HepG2 (cell line): ENCODE data around the gene SMIM29. TPM values are rescaled to one million over a fixed set of nuclear protein-coding genes. Genes with fewer than 3 reads are reported as not detected.

Experiments used
- ATAC-seq: fragments of 200-7000 bp; cut with Tn5 transposase; 3 replicates; pipeline ENCODE4 v1.9.1; 2020; ENCODE audit warnings: mild to moderate bottlenecking, moderate library complexity
- BruUV-seq: library from RNA; stranded (reverse); fragments of 400-500 nt; replicated peaks from 2 replicates; lab custom pipeline; 2021; lab: Mats Ljungman, UMichigan
- CTCF ChIA-PET: fragments of 300-600 bp; formaldehyde crosslinking; extraction: SDS; loops from one replicate; lab custom pipeline; 2021; ENCODE audit warnings: low total read pairs, inconsistent platforms, low intra/inter-chr PET ratio; lab: Yijun Ruan, JAX
- POLR2A ChIA-PET: fragments of 350-600 bp; sonication (Branson Sonifier 250); formaldehyde crosslinking; loops from one replicate; lab custom pipeline; 2020; ENCODE audit warnings: antibody characterized with exemption, inconsistent platforms; lab: Yijun Ruan, JAX
- DNase-seq: peaks from one replicate; pipeline ENCODE4 v3.0.0-alpha.2; 2015; ENCODE audit warnings: low spot score
- FAIRE-seq: peaks from 3 replicates; lab custom pipeline; 2011; peaks lifted over from hg19 to GRCh38; lab: Jason Lieb, UNC
- H2AFZ ChIP-seq: one replicate; pipeline ENCODE4 v1.6.1; 2011; ENCODE audit warnings: low read length, inconsistent platforms
- H3K27ac ChIP-seq: fragments of 300-600 bp; 3 replicates; pipeline ENCODE4 v1.8.0; 2011; ENCODE audit warnings: mixed run types, mild to moderate bottlenecking, mixed read lengths, low read length, inconsistent platforms; ENCODE audit not compliant: insufficient read depth; ENCODE audit errors: extremely low read length
- H3K27me3 ChIP-seq, 2 experiments: fragments of 200-600 bp in 1 of 2; 2 replicates in 1 of 2; 3 replicates in 1 of 2; pipeline versions ENCODE4 v1.6.0 to v1.8.0; 2011; ENCODE audit warnings: low read length in 2 of 2, mild to moderate bottlenecking in 2 of 2, moderate library complexity in 2 of 2, inconsistent platforms in 1 of 2; ENCODE audit not compliant: insufficient read depth in 2 of 2, control insufficient read depth in 1 of 2
- H3K36me3 ChIP-seq, 2 experiments: fragments of 200-600 bp in 1 of 2; replicated peaks in 1 of 2; 2 replicates in 1 of 2; 3 replicates in 1 of 2; pipeline versions ENCODE4 v1.5.1 to v1.8.0; 2011; ENCODE audit warnings: low read length in 2 of 2, inconsistent platforms in 1 of 2; ENCODE audit not compliant: insufficient read depth in 2 of 2, control insufficient read depth in 1 of 2
- H3K4me1 ChIP-seq: 2 replicates; pipeline ENCODE4 v1.5.1; 2012; ENCODE audit warnings: low read length, inconsistent platforms; ENCODE audit not compliant: insufficient read depth
- H3K4me2 ChIP-seq: 2 replicates; pipeline ENCODE4 v1.6.0; 2011; ENCODE audit warnings: low read depth, low read length, inconsistent platforms
- H3K4me3 ChIP-seq, 3 experiments: fragments of 200-600 bp in 1 of 3; sonication (generic), shearing (Covaris generic) in 1 of 3; replicated peaks in 1 of 3; 2 replicates each; pipeline ENCODE4 v1.5.1; 2011 to 2016; ENCODE audit warnings: low read length in 3 of 3, inconsistent platforms in 2 of 3, low read depth in 2 of 3, mild to moderate bottlenecking in 2 of 3, control low read depth in 1 of 3, mixed read lengths in 1 of 3; ENCODE audit not compliant: insufficient read depth in 1 of 3
- H3K79me2 ChIP-seq: one replicate; pipeline ENCODE4 v1.6.1; 2011; ENCODE audit warnings: low read length, inconsistent platforms; ENCODE audit not compliant: insufficient read depth
- H3K9ac ChIP-seq: 2 replicates; pipeline ENCODE4 v1.6.0; 2011; ENCODE audit warnings: mild to moderate bottlenecking, low read depth, low read length, inconsistent platforms; ENCODE audit not compliant: insufficient read depth
- H3K9me3 ChIP-seq: 2 replicates; pipeline ENCODE4 v1.5.1; 2012; ENCODE audit warnings: mild to moderate bottlenecking, low read length
- H4K20me1 ChIP-seq: 2 replicates; pipeline ENCODE4 v1.6.0; 2011; ENCODE audit warnings: inconsistent platforms, mild to moderate bottlenecking, low read length, moderate library complexity; ENCODE audit not compliant: insufficient read depth
- ASH2L ChIP-seq: fragments of 300-600, 200-600 bp; sonication (generic); IDR thresholded peaks from 2 replicates; pipeline ENCODE4 v1.7.0; 2017; ENCODE audit warnings: low read depth, mild to moderate bottlenecking, moderate library complexity, mixed read lengths, low read length; ENCODE audit not compliant: insufficient read length
- ATF7 ChIP-seq, 2 experiments: fragments of 450-650 bp in 1 of 2; sonication (generic) in 1 of 2; formaldehyde crosslinking in 1 of 2; IDR thresholded peaks; 2 replicates each; pipeline versions ENCODE4 v1.4.0 to v1.6.1; 2016 to 2020; ENCODE audit warnings: antibody characterized with exemption in 1 of 2, mild to moderate bottlenecking in 1 of 2, missing genetic modification reagents in 1 of 2
- CERS6 ChIP-seq: sonication (generic); formaldehyde crosslinking; IDR thresholded peaks from 2 replicates; pipeline ENCODE4 v1.5.0; 2020; ENCODE audit warnings: missing genetic modification reagents
- FOXO4 ChIP-seq: sonication (generic); formaldehyde crosslinking; conservative IDR thresholded peaks from 2 replicates; pipeline ENCODE4 v1.8.1; 2023; ENCODE audit warnings: missing genetic modification reagents
- MEIS2 ChIP-seq: sonication (generic); formaldehyde crosslinking; IDR thresholded peaks from 2 replicates; pipeline ENCODE4 v1.9.0; 2021; ENCODE audit warnings: mild to moderate bottlenecking, missing genetic modification reagents
- NAIF1 ChIP-seq: sonication (generic); formaldehyde crosslinking; IDR thresholded peaks from 2 replicates; pipeline ENCODE4 v1.5.0; 2020; ENCODE audit warnings: mild to moderate bottlenecking, missing genetic modification reagents, borderline replicate concordance
- STAT5B ChIP-seq: sonication (generic); formaldehyde crosslinking; IDR thresholded peaks from 2 replicates; pipeline ENCODE4 v1.4.0; 2020; ENCODE audit warnings: missing genetic modification reagents
- SYNCRIP ChIP-seq: fragments of 200-400 bp; formaldehyde crosslinking; IDR thresholded peaks from 2 replicates; pipeline ENCODE4 v1.6.1; 2018; ENCODE audit warnings: mild to moderate bottlenecking, low read depth, low read length; ENCODE audit not compliant: insufficient read depth
- TFAP4 ChIP-seq: sonication (generic); IDR thresholded peaks from 2 replicates; pipeline ENCODE4 v1.6.1; 2016; ENCODE audit warnings: low read depth, borderline replicate concordance
- ZBTB38 ChIP-seq: sonication (generic); formaldehyde crosslinking; IDR thresholded peaks from 2 replicates; pipeline ENCODE4 v1.5.1; 2020; ENCODE audit warnings: mild to moderate bottlenecking, missing genetic modification reagents
- ZNF501 ChIP-seq: sonication (generic); formaldehyde crosslinking; IDR thresholded peaks from 2 replicates; pipeline ENCODE4 v1.5.1; 2020; ENCODE audit warnings: mild to moderate bottlenecking, moderate library complexity, missing genetic modification reagents
- ZNF614 ChIP-seq: IDR thresholded peaks from 2 replicates; pipeline ENCODE4 v1.6.1; 2018; ENCODE audit warnings: missing biosample characterization, missing genetic modification reagents, inconsistent platforms, borderline replicate concordance
- WGBS: methylation state at CpG from one replicate; pipeline ENCODE4 v1.1.6; 2017; ENCODE audit warnings: low lambda C conversion rate; 5-methylcytosine and 5-hydroxymethylcytosine counted together
- in situ Hi-C: cut with HindIII; loops from 2 replicates; pipeline ENCODE4 v1.10.0; 2017; ENCODE audit warnings: low pct_unique_long_range_greater_than_20kb; ENCODE audit not compliant: extremely low pct_ligation_motif_present
- intact Hi-C: fragments of 100-400 bp; cut with micrococcal nuclease; formaldehyde crosslinking; loops from one replicate; pipeline ENCODE4 v1.10.0; 2022; ENCODE audit not compliant: unreplicated experiment
- polyA plus RNA-seq, 8 experiments: library from polyadenylated mRNA; depleted of rRNA in 3 of 8; stranded (reverse) in 7 of 8; unstranded in 1 of 8; fragments of >200 nt; fragmentation: Illumina TruSeq in 4 of 8; extraction: Trizol in 4 of 8; gene quantifications; 2 replicates each; pipeline versions ENCODE4 v1.2.1 to v1.2.3, GENCODE V29; 2011 to 2016; ENCODE audit warnings: low read depth in 4 of 8, missing spikeins in 1 of 8, mixed read lengths in 1 of 8; ENCODE audit not compliant: insufficient read depth in 1 of 8
- total RNA-seq, 5 experiments: library from RNA; depleted of rRNA; stranded (reverse); fragments of >200 nt; fragmentation: Illumina TruSeq; extraction: Trizol; gene quantifications; 2 replicates each; pipeline ENCODE4 v1.2.3, GENCODE V29; 2016; ENCODE audit warnings: low read depth in 1 of 5
- TF ChIP-seq, protein P1 (sequence below): sonication (generic); formaldehyde crosslinking; IDR thresholded peaks from 2 replicates; pipeline ENCODE4 v1.4.0; 2020; ENCODE audit warnings: missing genetic modification reagents
- TF ChIP-seq, protein P2 (sequence below): sonication (generic); formaldehyde crosslinking; IDR thresholded peaks from 2 replicates; pipeline ENCODE4 v1.4.0; 2020; ENCODE audit warnings: missing genetic modification reagents

The SMIM29 gene
- total and polyA plus RNA-seq, 2 of the 13 experiments (the other 11 are each of a cell fraction or from before 2014, with no cell fraction given): 8.8 to 15.3 TPM

DNA sequence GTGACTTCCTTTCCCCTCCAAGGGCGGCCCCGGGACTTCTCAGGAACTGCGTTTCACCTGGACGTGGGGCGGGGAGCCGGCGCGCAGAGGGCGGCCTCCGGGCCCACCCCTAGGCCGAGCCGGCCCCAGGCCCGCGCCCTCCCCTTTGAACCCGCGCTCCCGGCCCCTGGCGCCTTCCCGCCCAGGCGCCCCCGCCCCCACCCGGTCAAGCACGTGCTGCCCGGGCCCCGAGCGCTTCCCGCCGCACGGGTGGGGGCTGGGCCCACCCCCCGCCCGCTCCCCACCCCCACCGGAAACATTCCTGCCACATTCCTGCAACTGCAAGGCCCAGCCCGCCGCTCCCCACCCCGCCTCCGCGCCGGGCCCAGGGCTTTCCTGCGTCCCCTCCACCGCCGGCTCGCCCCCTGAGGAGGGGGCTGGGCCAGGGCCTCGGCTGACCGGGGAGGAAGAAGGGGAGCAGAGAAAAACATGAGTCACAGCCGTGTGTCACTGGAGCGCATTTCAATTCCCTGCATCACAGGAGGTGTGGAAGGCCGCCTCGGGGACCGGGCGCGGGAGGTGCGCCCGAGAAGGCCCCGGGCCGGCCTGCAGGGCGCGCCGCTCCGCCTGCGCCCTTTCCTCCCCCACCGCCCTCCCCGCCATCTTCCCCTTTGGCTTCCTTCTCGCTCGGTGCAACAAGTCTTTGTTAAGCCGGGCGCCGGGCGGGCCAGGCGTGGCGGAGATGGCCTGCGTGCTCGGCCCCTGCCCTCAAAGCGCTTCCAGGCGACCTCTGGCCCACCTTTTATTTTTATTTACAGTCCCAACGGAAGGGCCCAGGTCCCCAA, 13.3 kb downstream of the SMIM29 start (continued):
- TF ChIP-seq NAIF1 (no peak), TFAP4 (no peak), STAT5B (no peak)
- TF ChIP-seq, all 625 proteins: peak for 3

DNA sequence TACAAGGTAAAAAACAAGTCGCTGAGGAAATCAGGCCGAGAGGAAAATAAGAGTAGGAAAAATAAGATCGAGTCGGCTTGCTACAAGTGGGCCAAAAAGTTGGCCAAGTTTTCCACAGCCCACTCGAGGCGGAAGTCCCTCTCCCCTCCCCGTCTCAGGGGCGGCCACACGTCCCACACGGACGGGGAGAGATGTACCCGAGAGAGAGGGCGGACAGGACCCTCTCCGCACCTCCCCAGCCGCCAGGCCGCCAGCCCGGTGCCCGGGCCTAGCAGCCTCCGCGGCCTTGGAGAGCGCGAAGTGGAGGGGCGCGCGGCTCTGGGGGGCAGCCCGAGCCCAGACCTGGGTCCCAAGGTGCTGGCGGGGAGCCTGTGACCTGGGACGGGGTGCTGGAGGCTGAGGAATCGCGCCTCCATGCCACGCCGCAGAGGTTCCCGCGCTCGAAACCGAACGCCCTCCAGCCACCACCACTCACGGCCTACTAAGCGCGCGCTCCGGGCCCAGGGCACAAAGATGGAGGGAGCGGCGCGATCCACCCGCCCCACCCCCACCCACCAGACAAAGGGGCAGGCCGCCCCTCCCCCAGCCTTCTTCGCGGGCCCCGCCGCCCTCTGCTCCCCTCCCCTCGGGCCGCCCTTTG, 14.0 kb downstream of the SMIM29 start:
- CTCF ChIA-PET: no interaction called here
- Histone ChIP-seq H3K4me3 (no peak overlapping the region), H3K4me2 (no peak overlapping the region), H3K27me3 (peaks cover 2 to 10% of the 10 kb centered on the region in 2 experiments; a peak in 4 of 5 replicates), H3K27ac (no peak overlapping the region), H3K79me2 (peaks cover 22% of the 10 kb centered on the region), H3K9ac (no peak overlapping the region), H3K36me3 (no peaks in the 10 kb centered on the region), H4K20me1 (no peaks in the 10 kb centered on the region), H3K9me3 (no peaks in the 10 kb centered on the region), H2AFZ (no peak overlapping the region), H3K4me1 (peaks cover 31% of the 10 kb centered on the region)
- in situ Hi-C loops (loop anchor here (5.0 to 25.0 kb wide), 2 partner anchors 37 to 378 kb away; no protein-coding TSS in a partner anchor), intact Hi-C loops (no loop called here)
- no TSS peak for BruUV-seq
- no peak for DNase-seq
- ATAC-seq: no peak
- no peak for FAIRE-seq
- POLR2A ChIA-PET: no interaction called here
- 81% methylated on average over 40 of the region's 53 CpGs for WGBS
- no peak for TF ChIP-seq MEIS2 (CRISPR knock-in tag)
- TF ChIP-seq CERS6 (CRISPR knock-in tag): no peak
- TF ChIP-seq, protein P1, sequence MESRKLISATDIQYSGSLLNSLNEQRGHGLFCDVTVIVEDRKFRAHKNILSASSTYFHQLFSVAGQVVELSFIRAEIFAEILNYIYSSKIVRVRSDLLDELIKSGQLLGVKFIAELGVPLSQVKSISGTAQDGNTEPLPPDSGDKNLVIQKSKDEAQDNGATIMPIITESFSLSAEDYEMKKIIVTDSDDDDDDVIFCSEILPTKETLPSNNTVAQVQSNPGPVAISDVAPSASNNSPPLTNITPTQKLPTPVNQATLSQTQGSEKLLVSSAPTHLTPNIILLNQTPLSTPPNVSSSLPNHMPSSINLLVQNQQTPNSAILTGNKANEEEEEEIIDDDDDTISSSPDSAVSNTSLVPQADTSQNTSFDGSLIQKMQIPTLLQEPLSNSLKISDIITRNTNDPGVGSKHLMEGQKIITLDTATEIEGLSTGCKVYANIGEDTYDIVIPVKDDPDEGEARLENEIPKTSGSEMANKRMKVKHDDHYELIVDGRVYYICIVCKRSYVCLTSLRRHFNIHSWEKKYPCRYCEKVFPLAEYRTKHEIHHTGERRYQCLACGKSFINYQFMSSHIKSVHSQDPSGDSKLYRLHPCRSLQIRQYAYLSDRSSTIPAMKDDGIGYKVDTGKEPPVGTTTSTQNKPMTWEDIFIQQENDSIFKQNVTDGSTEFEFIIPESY: peak; percentile 88
- TF ChIP-seq ZNF614 (CRISPR knock-in tag): no peak
- no peak for TF ChIP-seq ATF7 (IDR thresholded peaks at IDR 0.05)
- TF ChIP-seq ATF7 (CRISPR knock-in tag; IDR thresholded peaks at IDR 0.05): no peak
- TF ChIP-seq ZNF501 (CRISPR knock-in tag): no peak
- TF ChIP-seq FOXO4 (CRISPR knock-in tag): no peak
- no peak for TF ChIP-seq ASH2L
- 0 out of 2 replicates have a peak, but pooled peaks have one; percentile 34 for TF ChIP-seq ZBTB38 (CRISPR knock-in tag)
- no peak for TF ChIP-seq SYNCRIP
- TF ChIP-seq, protein P2, sequence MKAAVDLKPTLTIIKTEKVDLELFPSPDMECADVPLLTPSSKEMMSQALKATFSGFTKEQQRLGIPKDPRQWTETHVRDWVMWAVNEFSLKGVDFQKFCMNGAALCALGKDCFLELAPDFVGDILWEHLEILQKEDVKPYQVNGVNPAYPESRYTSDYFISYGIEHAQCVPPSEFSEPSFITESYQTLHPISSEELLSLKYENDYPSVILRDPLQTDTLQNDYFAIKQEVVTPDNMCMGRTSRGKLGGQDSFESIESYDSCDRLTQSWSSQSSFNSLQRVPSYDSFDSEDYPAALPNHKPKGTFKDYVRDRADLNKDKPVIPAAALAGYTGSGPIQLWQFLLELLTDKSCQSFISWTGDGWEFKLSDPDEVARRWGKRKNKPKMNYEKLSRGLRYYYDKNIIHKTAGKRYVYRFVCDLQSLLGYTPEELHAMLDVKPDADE (CRISPR knock-in tag): no peak
